IMR-90 (cell line): ENCODE measurements around the gene BRF1. TPM values are rescaled to one million over a fixed set of nuclear protein-coding genes. Genes with fewer than 3 reads are reported as not detected.

Experiments
- ATAC-seq: fragments of 200-7000 bp; cut with Tn5 transposase; 2 replicates; pipeline ENCODE4 v1.9.1; 2020; ENCODE audit warnings: low read depth, mild to moderate bottlenecking, moderate library complexity
- BruUV-seq: library from RNA; stranded (reverse); fragments of 400-500 nt; replicated peaks from 2 replicates; lab custom pipeline; 2021; lab: Mats Ljungman, UMichigan
- CTCF ChIA-PET: fragments of 300-600 bp; formaldehyde crosslinking; extraction: SDS; loops from one replicate; lab custom pipeline; 2021; ENCODE audit warnings: antibody characterized with exemption; lab: Yijun Ruan, JAX
- POLR2A ChIA-PET: fragments of 300-600 bp; sonication (Branson Sonifier 250); formaldehyde crosslinking; loops from one replicate; lab custom pipeline; 2022; ENCODE audit warnings: antibody characterized with exemption; ENCODE audit not compliant: unreplicated experiment; lab: Charles Lee
- DNase-seq: peaks from one replicate; pipeline ENCODE4 v3.0.0; 2013
- H2AFZ ChIP-seq: replicated peaks from 2 replicates; pipeline ENCODE3; 2013; ENCODE audit warnings: low read length, mild to moderate bottlenecking; ENCODE audit not compliant: poor library complexity
- H2AK5ac ChIP-seq: 2 replicates; pipeline ENCODE4 v1.6.1; 2013; ENCODE audit warnings: low read depth, low read length, inconsistent platforms
- H2AK9ac ChIP-seq: replicated peaks from 2 replicates; pipeline ENCODE3; 2013; ENCODE audit warnings: mild to moderate bottlenecking, low read depth, low read length, moderate library complexity; ENCODE audit not compliant: poor library complexity
- H2BK120ac ChIP-seq: 2 replicates; pipeline ENCODE4 v1.6.1; 2013; ENCODE audit warnings: low read depth, low read length, inconsistent platforms
- H2BK15ac ChIP-seq: 3 replicates; pipeline ENCODE4 v1.6.1; 2013; ENCODE audit warnings: low read depth, low read length, inconsistent platforms
- H2BK20ac ChIP-seq: 2 replicates; pipeline ENCODE4 v1.6.1; 2013; ENCODE audit warnings: low read depth, mild to moderate bottlenecking, inconsistent platforms, low read length, moderate library complexity
- H2BK5ac ChIP-seq: 2 replicates; pipeline ENCODE4 v1.6.1; 2013; ENCODE audit warnings: mild to moderate bottlenecking, low read depth, low read length, inconsistent platforms; ENCODE audit not compliant: poor library complexity, severe bottlenecking
- H3K14ac ChIP-seq: replicated peaks from 2 replicates; pipeline ENCODE4 v1.6.1; 2013; ENCODE audit warnings: low read depth, low read length, inconsistent platforms
- H3K18ac ChIP-seq: 2 replicates; pipeline ENCODE4 v1.6.1; 2013; ENCODE audit warnings: low read depth, low read length, control low read depth
- H3K23ac ChIP-seq: 2 replicates; pipeline ENCODE4 v1.6.1; 2013; ENCODE audit warnings: low read depth, low read length, inconsistent platforms
- H3K27ac ChIP-seq: 2 replicates; pipeline ENCODE4 v1.5.1; 2013; ENCODE audit warnings: mild to moderate bottlenecking, control low read depth, low read length; ENCODE audit not compliant: insufficient read depth
- H3K27me3 ChIP-seq: 2 replicates; pipeline ENCODE4 v1.6.1; 2013; ENCODE audit warnings: low read length; ENCODE audit not compliant: control insufficient read depth, insufficient read depth
- H3K36me3 ChIP-seq: 2 replicates; pipeline ENCODE4 v1.6.1; 2013; ENCODE audit warnings: low read length, mixed read lengths; ENCODE audit not compliant: control insufficient read depth, insufficient read depth
- H3K4ac ChIP-seq: 2 replicates; pipeline ENCODE4 v1.6.1; 2013; ENCODE audit warnings: low read depth, low read length, inconsistent platforms
- H3K4me1 ChIP-seq: 2 replicates; pipeline ENCODE4 v1.6.1; 2013; ENCODE audit warnings: low read length, mixed read lengths; ENCODE audit not compliant: control insufficient read depth, insufficient read depth
- H3K4me2 ChIP-seq: 2 replicates; pipeline ENCODE4 v1.6.1; 2013; ENCODE audit warnings: low read depth, mild to moderate bottlenecking, control low read depth, low read length, moderate library complexity
- H3K4me3 ChIP-seq: 2 replicates; pipeline ENCODE4 v1.5.1; 2013; ENCODE audit warnings: low read depth, mild to moderate bottlenecking, control low read depth, low read length, moderate library complexity; ENCODE audit not compliant: insufficient read depth
- H3K56ac ChIP-seq: 2 replicates; pipeline ENCODE4 v1.6.1; 2013; ENCODE audit warnings: low read length, inconsistent platforms; ENCODE audit not compliant: insufficient read depth; ENCODE audit errors: extremely low read depth
- H3K79me1 ChIP-seq, 2 experiments: 2 replicates each; pipeline ENCODE4 v1.6.1; 2013; ENCODE audit warnings: low read length in 2 of 2, inconsistent platforms in 1 of 2, low read depth in 1 of 2
- H3K9ac ChIP-seq: 2 replicates; pipeline ENCODE4 v1.6.1; 2013; ENCODE audit warnings: low read depth, low read length, control low read depth
- H3K9me1 ChIP-seq: 2 replicates; pipeline ENCODE4 v1.6.1; 2013; ENCODE audit warnings: low read length, inconsistent platforms; ENCODE audit not compliant: insufficient read depth
- H3K9me3 ChIP-seq: 2 replicates; pipeline ENCODE4 v1.6.1; 2013; ENCODE audit warnings: low read length; ENCODE audit not compliant: control insufficient read depth, insufficient read depth
- H4K20me1 ChIP-seq: 2 replicates; pipeline ENCODE4 v1.6.1; 2013; ENCODE audit warnings: low read length, inconsistent platforms; ENCODE audit not compliant: insufficient read depth
- H4K5ac ChIP-seq: 2 replicates; pipeline ENCODE4 v1.6.1; 2013; ENCODE audit warnings: mild to moderate bottlenecking, low read depth, low read length, control low read depth
- H4K8ac ChIP-seq, 2 experiments: 2 replicates each; pipeline ENCODE4 v1.6.1; 2013; ENCODE audit warnings: low read depth in 2 of 2, low read length in 2 of 2, control low read depth in 1 of 2, inconsistent platforms in 1 of 2
- H4K91ac ChIP-seq: 2 replicates; pipeline ENCODE4 v1.6.1; 2013; ENCODE audit warnings: low read depth, low read length, inconsistent platforms; ENCODE audit not compliant: insufficient read depth
- BHLHE40 ChIP-seq: fragments of 150-350 bp; IDR thresholded peaks from 2 replicates; pipeline ENCODE4 v1.6.1; 2016; ENCODE audit warnings: mild to moderate bottlenecking, low read depth, low read length
- CEBPB ChIP-seq: IDR thresholded peaks from 2 replicates; pipeline ENCODE4 v1.6.1; 2012; ENCODE audit warnings: low read depth, low read length, improper control_type of control experiment
- CHD1 ChIP-seq: IDR thresholded peaks from 2 replicates; pipeline ENCODE4 v1.6.1; 2012; ENCODE audit warnings: low read depth, low read length, improper control_type of control experiment
- CTCF ChIP-seq: conservative IDR thresholded peaks from 2 replicates; pipeline ENCODE4 v1.5.1; 2012; ENCODE audit warnings: mild to moderate bottlenecking, low read depth, low read length, improper control_type of control experiment
- ELK1 ChIP-seq: fragments of 150-350 bp; IDR thresholded peaks from 2 replicates; pipeline ENCODE4 v1.6.1; 2016; ENCODE audit warnings: low read depth, mild to moderate bottlenecking, low read length, moderate library complexity, borderline replicate concordance
- FOS ChIP-seq: fragments of 150-350 bp; IDR thresholded peaks from 2 replicates; pipeline ENCODE4 v1.6.1; 2016; ENCODE audit warnings: low read depth, low read length
- MAFK ChIP-seq: IDR thresholded peaks from 2 replicates; pipeline ENCODE4 v1.6.1; 2012; ENCODE audit warnings: low read depth, low read length, improper control_type of control experiment
- MAZ ChIP-seq: IDR thresholded peaks from 2 replicates; pipeline ENCODE4 v1.6.1; 2012; ENCODE audit warnings: low read depth, mild to moderate bottlenecking, low read length, improper control_type of control experiment, moderate library complexity, borderline replicate concordance
- MXI1 ChIP-seq: IDR thresholded peaks from 2 replicates; pipeline ENCODE4 v1.6.1; 2012; ENCODE audit warnings: low read depth, mild to moderate bottlenecking, low read length, moderate library complexity, borderline replicate concordance
- NFE2L2 ChIP-seq: fragments of 150-350 bp; IDR thresholded peaks from 2 replicates; pipeline ENCODE4 v1.6.1; 2016; ENCODE audit warnings: low read depth, mild to moderate bottlenecking, low read length
- POLR2A ChIP-seq: IDR thresholded peaks from 2 replicates; pipeline ENCODE4 v1.6.1; 2012; ENCODE audit warnings: mild to moderate bottlenecking, low read depth, low read length
- RAD21 ChIP-seq: IDR thresholded peaks from 2 replicates; pipeline ENCODE4 v1.6.1; 2012; ENCODE audit warnings: low read length, improper control_type of control experiment
- RCOR1 ChIP-seq: IDR thresholded peaks from 2 replicates; pipeline ENCODE4 v1.6.1; 2012; ENCODE audit warnings: mild to moderate bottlenecking, low read length, improper control_type of control experiment; ENCODE audit not compliant: insufficient replicate concordance
- RFX5 ChIP-seq: IDR thresholded peaks from 2 replicates; pipeline ENCODE4 v1.8.0; 2012; ENCODE audit warnings: low read depth, mild to moderate bottlenecking, low read length, moderate library complexity
- SMC3 ChIP-seq: fragments of 150-350 bp; IDR thresholded peaks from 2 replicates; pipeline ENCODE4 v1.6.1; 2016; ENCODE audit warnings: low read depth, mild to moderate bottlenecking, antibody characterized with exemption, low read length, moderate library complexity
- USF2 ChIP-seq: fragments of 150-350 bp; IDR thresholded peaks from 2 replicates; pipeline ENCODE4 v1.6.1; 2017; ENCODE audit warnings: mild to moderate bottlenecking, antibody characterized with exemption, low read length, low read depth
- WGBS, 2 experiments: methylation state at CpG; one replicate each; pipeline versions ENCODE4 v1.1.5 to v1.1.7; 2013; ENCODE audit warnings: missing lambda C conversion rate in 2 of 2; ENCODE audit not compliant: insufficient read length in 1 of 2; ENCODE audit errors: extremely low coverage in 2 of 2; 5-methylcytosine and 5-hydroxymethylcytosine counted together
- dilution Hi-C: fragments of 300-500 bp; cut with HindIII; formaldehyde crosslinking; loops from one replicate; pipeline ENCODE4 v1.14.3; 2018; ENCODE audit warnings: low sequenced_read_pairs; ENCODE audit not compliant: unreplicated experiment
- in situ Hi-C: fragments of 300-500 bp; cut with MboI; formaldehyde crosslinking; loops from 3 replicates; pipeline ENCODE4 v1.14.3; 2019; ENCODE audit warnings: low sequenced_read_pairs, inconsistent platforms, mixed read lengths
- intact Hi-C: fragments of 100-400 bp; cut with micrococcal nuclease; formaldehyde crosslinking; loops from 2 replicates; pipeline ENCODE4 v1.10.0; 2022
- polyA plus RNA-seq, 3 experiments: library from polyadenylated mRNA; depleted of rRNA; stranded (reverse); fragments of >200 nt; gene quantifications; 2 replicates each; pipeline ENCODE4 v1.2.3, GENCODE V29; 2012; ENCODE audit warnings: low replicate concordance in 1 of 3
- total RNA-seq: library from RNA; depleted of rRNA; stranded (reverse); fragments of >200 nt; gene quantifications from 2 replicates; pipeline ENCODE4 v1.2.3, GENCODE V29; 2012

BRF1 gene
- total and polyA plus RNA-seq, 2 of the 4 experiments (the other 2 are of a cell fraction): 12.4 to 16.7 TPM

GRCh38 chr14:105203701-105204100 is 97.1 kb downstream of the BRF1 start:
- no peak overlapping the region for H4K5ac ChIP-seq
- H3K9me1 ChIP-seq: no peaks in the 10 kb centered on the region
- H2BK20ac ChIP-seq: no peak overlapping the region
- in situ Hi-C loops: loop anchor here (5.0 kb wide), 1 partner anchor 79 kb away; no protein-coding TSS in a partner anchor
- no peak overlapping the region for H2AK9ac ChIP-seq
- H3K9me3 ChIP-seq: no peaks in the 10 kb centered on the region
- no peak overlapping the region for H3K4ac ChIP-seq
- no CpG with 5 or more reads among the region's 6 CpGs for WGBS, 2 experiments
- H2BK5ac ChIP-seq: no peak overlapping the region
- no peak overlapping the region for H2AFZ ChIP-seq
- POLR2A ChIA-PET: no interaction called here
- H2AK5ac ChIP-seq: no peak overlapping the region
- CTCF ChIA-PET: interaction anchor here (0.6 to 0.7 kb wide), 3 partner anchors 15 to 263 kb away, joined by 3 read pairs; no protein-coding TSS in a partner anchor
- no peak overlapping the region for H3K9ac ChIP-seq
- no TSS peak for BruUV-seq
- H2BK15ac ChIP-seq: no peak overlapping the region
- TF ChIP-seq USF2: no peak
- TF ChIP-seq CHD1: no peak
- no peak for TF ChIP-seq RAD21
- no peak for TF ChIP-seq BHLHE40
- TF ChIP-seq FOS: no peak
- no peak for TF ChIP-seq RFX5
- no peak for TF ChIP-seq CEBPB
- TF ChIP-seq POLR2A: no peak
- TF ChIP-seq ELK1: no peak
- TF ChIP-seq MXI1: no peak
- no peak for TF ChIP-seq RCOR1
- TF ChIP-seq MAFK: no peak
- TF ChIP-seq CTCF: no peak
- TF ChIP-seq SMC3: no peak
- TF ChIP-seq NFE2L2: no peak
- no peak for TF ChIP-seq MAZ
- H3K4me3 ChIP-seq: no peak overlapping the region
- no peak overlapping the region for H4K91ac ChIP-seq
- ATAC-seq (no peak), DNase-seq (no peak)
- H3K4me1 ChIP-seq: peaks cover 1% of the 10 kb centered on the region; the same call in 1 of the 2 replicates
- no peak overlapping the region for H3K14ac ChIP-seq
- H4K20me1 ChIP-seq: peaks cover 9% of the 10 kb centered on the region
- H3K56ac ChIP-seq: no peak overlapping the region
- no peak overlapping the region for H3K23ac ChIP-seq
- no peak overlapping the region for H2BK120ac ChIP-seq
- no peak overlapping the region for H3K18ac ChIP-seq
- H3K4me2 ChIP-seq: no peak overlapping the region
- no peak overlapping the region for H4K8ac ChIP-seq
- peaks cover 7% of the 10 kb centered on the region for H3K27me3 ChIP-seq
- intact Hi-C loops: loop anchor here (1.0 kb wide), 3 partner anchors 78 to 149 kb away; no protein-coding TSS in a partner anchor
- H3K27ac ChIP-seq: no peak overlapping the region
- H3K36me3 ChIP-seq: no peaks in the 10 kb centered on the region
- no peaks in the 10 kb centered on the region for H3K79me1 ChIP-seq
- dilution Hi-C loops: no loop called here
